ENCODE measurements around the gene KCTD2. TPM values are rescaled to one million over a fixed set of nuclear protein-coding genes. Genes with fewer than 3 reads are reported as not detected.

The KCTD2 gene
- total and polyA plus RNA-seq, 2 of the 13 experiments (the other 11 are each of a cell fraction or from before 2014, with no cell fraction given) = 28.3 to 32.6 TPM

DNA sequence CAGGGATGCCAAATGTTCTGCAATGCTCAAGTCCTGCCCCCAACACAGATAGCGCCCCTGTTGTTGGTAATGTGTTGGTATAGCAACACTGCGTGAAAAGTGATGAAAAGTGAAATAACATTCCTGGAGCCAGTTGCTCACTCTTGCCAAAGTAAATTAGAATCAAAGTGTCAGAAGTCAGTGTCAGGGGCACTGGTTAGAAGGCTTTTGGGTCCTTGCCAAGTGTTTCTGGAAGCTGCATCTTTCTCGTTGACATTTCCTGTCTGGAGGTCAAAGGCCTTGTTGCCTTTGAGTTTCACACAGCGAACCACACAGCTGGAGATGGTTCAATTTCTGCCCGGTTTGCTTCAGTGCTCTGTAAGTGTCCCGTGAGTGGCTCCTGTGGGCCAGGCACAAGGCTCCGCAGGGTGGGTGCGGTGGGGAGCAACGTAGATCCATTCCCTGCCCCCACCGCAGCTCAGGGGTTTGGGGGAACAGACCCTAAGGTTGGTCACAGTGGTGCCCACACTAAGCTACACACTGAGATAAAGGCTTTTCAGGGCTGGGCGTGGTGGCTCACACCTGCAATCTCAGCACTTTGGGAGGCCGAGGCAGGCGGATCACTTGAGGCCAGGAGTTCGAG lies 37.1 kb downstream of the KCTD2 start (continued):
- TF ChIP-seq, protein P1, sequence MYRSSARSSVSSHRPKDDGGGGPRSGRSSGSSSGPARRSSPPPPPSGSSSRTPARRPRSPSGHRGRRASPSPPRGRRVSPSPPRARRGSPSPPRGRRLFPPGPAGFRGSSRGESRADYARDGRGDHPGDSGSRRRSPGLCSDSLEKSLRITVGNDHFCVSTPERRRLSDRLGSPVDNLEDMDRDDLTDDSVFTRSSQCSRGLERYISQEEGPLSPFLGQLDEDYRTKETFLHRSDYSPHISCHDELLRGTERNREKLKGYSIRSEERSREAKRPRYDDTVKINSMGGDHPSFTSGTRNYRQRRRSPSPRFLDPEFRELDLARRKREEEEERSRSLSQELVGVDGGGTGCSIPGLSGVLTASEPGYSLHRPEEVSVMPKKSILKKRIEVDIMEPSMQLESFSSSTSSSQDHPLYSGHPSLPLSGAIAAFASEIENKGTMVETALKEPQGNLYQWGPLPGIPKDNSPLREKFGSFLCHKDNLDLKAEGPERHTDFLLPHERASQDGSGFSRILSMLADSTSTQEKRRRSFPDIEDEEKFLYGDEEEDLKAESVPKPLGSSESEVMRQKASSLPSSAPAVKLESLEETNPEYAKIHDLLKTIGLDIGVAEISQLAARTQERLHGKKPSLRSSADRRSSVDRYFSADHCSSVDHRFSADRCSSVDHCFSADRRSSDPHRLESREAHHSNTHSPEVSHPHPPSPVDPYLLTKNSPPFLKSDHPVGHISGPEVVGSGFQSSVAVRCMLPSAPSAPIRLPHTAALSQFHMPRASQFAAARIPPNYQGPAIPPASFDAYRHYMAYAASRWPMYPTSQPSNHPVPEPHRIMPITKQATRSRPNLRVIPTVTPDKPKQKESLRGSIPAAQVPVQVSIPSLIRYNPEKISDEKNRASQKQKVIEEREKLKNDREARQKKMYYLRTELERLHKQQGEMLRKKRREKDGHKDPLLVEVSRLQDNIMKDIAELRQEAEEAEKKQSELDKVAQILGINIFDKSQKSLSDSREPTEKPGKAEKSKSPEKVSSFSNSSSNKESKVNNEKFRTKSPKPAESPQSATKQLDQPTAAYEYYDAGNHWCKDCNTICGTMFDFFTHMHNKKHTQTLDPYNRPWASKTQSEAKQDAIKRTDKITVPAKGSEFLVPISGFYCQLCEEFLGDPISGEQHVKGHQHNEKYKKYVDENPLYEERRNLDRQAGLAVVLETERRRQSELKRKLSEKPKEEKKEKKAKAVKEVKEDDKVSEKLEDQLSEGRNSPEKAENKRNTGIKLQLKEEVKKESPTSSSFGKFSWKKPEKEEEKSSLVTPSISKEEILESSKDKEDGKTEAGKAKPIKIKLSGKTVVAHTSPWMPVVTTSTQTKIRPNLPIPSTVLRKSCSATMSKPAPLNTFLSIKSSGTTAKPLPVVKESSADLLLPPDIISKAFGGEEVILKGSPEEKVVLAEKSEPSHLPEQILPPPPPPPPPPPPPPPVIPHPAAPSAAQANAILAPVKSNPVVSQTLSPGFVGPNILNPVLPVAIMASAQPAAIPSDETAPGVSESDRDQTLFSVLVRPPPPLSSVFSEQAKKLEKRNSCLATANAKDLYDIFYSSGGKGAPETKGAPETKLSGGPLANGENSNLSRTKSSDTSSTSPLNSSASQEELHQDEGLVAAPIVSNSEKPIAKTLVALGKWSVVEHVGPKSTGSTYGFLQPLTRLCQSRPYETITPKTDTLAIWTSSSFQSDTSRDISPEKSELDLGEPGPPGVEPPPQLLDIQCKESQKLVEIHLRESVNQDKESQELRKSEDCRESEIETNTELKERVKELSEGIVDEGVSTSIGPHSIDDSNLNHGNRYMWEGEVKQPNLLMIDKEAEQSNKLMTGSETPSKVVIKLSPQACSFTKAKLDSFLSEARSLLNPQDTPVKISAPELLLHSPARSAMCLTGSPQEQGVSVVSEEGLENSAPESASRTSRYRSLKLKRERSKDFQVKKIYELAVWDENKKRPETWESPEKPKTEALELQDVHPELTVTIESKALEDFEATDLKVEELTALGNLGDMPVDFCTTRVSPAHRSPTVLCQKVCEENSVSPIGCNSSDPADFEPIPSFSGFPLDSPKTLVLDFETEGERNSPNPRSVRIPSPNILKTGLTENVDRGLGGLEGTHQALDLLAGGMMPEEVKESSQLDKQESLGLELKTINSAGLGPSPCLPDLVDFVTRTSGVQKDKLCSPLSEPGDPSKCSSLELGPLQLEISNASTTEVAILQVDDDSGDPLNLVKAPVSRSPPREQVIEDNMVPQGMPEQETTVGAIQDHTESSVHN (CRISPR knock-in tag; IDR thresholded peaks at IDR 0.05) = no peak
- TF ChIP-seq GATAD2A (CRISPR knock-in tag; IDR thresholded peaks at IDR 0.05) (peak; percentile 98), MIXL1 (CRISPR knock-in tag; IDR thresholded peaks at IDR 0.05) (peak; percentile 83), TOPORS (CRISPR knock-in tag; IDR thresholded peaks at IDR 0.05) (no peak), ZNF431 (CRISPR knock-in tag; IDR thresholded peaks at IDR 0.05; ENCODE audit: borderline replicate concordance, low read depth) (no peak; the same call in 1 of the 2 replicates), MEF2D (CRISPR knock-in tag; IDR thresholded peaks at IDR 0.05) (peak; percentile 90), SCMH1 (CRISPR knock-in tag; IDR thresholded peaks at IDR 0.05; ENCODE audit: borderline replicate concordance) (no peak)
- TF ChIP-seq, protein P2, sequence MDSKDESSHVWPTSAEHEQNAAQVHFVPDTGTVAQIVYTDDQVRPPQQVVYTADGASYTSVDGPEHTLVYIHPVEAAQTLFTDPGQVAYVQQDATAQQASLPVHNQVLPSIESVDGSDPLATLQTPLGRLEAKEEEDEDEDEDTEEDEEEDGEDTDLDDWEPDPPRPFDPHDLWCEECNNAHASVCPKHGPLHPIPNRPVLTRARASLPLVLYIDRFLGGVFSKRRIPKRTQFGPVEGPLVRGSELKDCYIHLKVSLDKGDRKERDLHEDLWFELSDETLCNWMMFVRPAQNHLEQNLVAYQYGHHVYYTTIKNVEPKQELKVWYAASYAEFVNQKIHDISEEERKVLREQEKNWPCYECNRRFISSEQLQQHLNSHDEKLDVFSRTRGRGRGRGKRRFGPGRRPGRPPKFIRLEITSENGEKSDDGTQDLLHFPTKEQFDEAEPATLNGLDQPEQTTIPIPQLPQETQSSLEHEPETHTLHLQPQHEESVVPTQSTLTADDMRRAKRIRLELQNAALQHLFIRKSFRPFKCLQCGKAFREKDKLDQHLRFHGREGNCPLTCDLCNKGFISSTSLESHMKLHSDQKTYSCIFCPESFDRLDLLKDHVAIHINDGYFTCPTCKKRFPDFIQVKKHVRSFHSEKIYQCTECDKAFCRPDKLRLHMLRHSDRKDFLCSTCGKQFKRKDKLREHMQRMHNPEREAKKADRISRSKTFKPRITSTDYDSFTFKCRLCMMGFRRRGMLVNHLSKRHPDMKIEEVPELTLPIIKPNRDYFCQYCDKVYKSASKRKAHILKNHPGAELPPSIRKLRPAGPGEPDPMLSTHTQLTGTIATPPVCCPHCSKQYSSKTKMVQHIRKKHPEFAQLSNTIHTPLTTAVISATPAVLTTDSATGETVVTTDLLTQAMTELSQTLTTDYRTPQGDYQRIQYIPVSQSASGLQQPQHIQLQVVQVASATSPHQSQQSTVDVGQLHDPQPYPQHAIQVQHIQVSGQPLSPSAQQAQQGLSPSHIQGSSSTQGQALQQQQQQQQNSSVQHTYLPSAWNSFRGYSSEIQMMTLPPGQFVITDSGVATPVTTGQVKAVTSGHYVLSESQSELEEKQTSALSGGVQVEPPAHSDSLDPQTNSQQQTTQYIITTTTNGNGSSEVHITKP (CRISPR knock-in tag; IDR thresholded peaks at IDR 0.05; ENCODE audit: low read depth) = peak; percentile 70; the same call in 1 of the 2 replicates
- TF ChIP-seq, protein P3, sequence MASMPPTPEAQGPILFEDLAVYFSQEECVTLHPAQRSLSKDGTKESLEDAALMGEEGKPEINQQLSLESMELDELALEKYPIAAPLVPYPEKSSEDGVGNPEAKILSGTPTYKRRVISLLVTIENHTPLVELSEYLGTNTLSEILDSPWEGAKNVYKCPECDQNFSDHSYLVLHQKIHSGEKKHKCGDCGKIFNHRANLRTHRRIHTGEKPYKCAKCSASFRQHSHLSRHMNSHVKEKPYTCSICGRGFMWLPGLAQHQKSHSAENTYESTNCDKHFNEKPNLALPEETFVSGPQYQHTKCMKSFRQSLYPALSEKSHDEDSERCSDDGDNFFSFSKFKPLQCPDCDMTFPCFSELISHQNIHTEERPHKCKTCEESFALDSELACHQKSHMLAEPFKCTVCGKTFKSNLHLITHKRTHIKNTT (CRISPR knock-in tag; IDR thresholded peaks at IDR 0.05) = no peak

Measured in HepG2 (cell line).